HEK293 (cell line): Measurements from ENCODE around the gene CIRBP.

Experiments used
- MYNN ChIP-seq: fragments of 450-650 bp; formaldehyde crosslinking; IDR thresholded peaks from 2 replicates; pipeline ENCODE4 v1.5.1; 2016; ENCODE audit warnings: missing biosample characterization, missing genetic modification characterization, borderline replicate concordance
- YY1 ChIP-seq: fragments of 450-650 bp; formaldehyde crosslinking; IDR thresholded peaks from 2 replicates; pipeline ENCODE4 v1.5.1; 2018; ENCODE audit warnings: missing biosample characterization, missing genetic modification characterization
- ZNF16 ChIP-seq: fragments of 450-650 bp; formaldehyde crosslinking; IDR thresholded peaks from 2 replicates; pipeline ENCODE4 v1.5.1; 2016; ENCODE audit warnings: low read depth, missing biosample characterization, missing genetic modification characterization
- ZNF24 ChIP-seq: fragments of 450-650 bp; formaldehyde crosslinking; IDR thresholded peaks from 2 replicates; pipeline ENCODE4 v1.5.1; 2016; ENCODE audit warnings: missing biosample characterization, missing genetic modification characterization
- ZNF274 ChIP-seq, 2 experiments: fragments of 200-500 bp in 1 of 2; fragments of 450-650 bp in 1 of 2; sonication (Bioruptor generic) in 1 of 2; formaldehyde crosslinking in 1 of 2; IDR thresholded peaks; 2 replicates each; pipeline versions ENCODE4 v1.5.1 to v1.6.1; 2014 to 2016; ENCODE audit warnings: borderline replicate concordance in 1 of 2, inconsistent platforms in 1 of 2, low read length in 1 of 2, missing biosample characterization in 1 of 2, missing genetic modification characterization in 1 of 2
- TF ChIP-seq, protein P1 (sequence below): fragments of 450-650 bp; formaldehyde crosslinking; IDR thresholded peaks from 2 replicates; pipeline ENCODE4 v1.5.1; 2016; ENCODE audit warnings: missing biosample characterization, missing genetic modification characterization

DNA sequence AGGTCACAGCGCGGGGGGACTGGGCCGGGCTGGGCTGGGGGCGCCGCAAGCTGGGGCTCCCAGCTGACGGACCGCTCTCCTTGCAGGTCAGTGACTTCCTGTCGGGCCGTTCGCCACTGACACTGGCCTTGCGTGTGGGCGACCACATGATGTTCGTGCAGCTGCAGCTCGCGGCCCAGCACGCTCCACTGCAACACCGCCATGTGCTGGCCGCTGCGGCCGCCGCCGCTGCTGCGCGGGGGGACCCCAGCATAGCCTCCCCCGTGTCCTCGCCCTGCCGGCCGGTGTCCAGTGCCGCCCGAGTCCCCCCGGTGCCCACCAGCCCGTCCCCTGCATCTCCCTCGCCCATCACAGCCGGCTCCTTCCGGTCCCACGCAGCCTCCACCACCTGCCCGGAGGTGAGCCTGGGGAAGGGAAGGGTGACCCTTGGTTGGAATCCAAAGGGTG is 15.0 kb upstream of the CIRBP start:
- TF ChIP-seq, protein P1, sequence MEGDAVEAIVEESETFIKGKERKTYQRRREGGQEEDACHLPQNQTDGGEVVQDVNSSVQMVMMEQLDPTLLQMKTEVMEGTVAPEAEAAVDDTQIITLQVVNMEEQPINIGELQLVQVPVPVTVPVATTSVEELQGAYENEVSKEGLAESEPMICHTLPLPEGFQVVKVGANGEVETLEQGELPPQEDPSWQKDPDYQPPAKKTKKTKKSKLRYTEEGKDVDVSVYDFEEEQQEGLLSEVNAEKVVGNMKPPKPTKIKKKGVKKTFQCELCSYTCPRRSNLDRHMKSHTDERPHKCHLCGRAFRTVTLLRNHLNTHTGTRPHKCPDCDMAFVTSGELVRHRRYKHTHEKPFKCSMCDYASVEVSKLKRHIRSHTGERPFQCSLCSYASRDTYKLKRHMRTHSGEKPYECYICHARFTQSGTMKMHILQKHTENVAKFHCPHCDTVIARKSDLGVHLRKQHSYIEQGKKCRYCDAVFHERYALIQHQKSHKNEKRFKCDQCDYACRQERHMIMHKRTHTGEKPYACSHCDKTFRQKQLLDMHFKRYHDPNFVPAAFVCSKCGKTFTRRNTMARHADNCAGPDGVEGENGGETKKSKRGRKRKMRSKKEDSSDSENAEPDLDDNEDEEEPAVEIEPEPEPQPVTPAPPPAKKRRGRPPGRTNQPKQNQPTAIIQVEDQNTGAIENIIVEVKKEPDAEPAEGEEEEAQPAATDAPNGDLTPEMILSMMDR (tag by site-specific recombination): no peak
- TF ChIP-seq ZNF24 (tag by site-specific recombination) (no peak), ZNF274 (IDR thresholded peaks at IDR 0.05; ENCODE audit: low read length) (no peak), ZNF274 (tag by site-specific recombination; IDR thresholded peaks at IDR 0.05; ENCODE audit: borderline replicate concordance) (no peak), ZNF16 (tag by site-specific recombination) (no peak), MYNN (tag by site-specific recombination) (no peak), YY1 (tag by site-specific recombination) (no peak)
